ENCODE measurements around the gene KCNB1. TPM values are rescaled to one million over a fixed set of nuclear protein-coding genes. Genes with fewer than 3 reads are reported as not detected.

Gene KCNB1
- total RNA-seq, 1 experiment from 2014 or later: 0.04 TPM

- no peak overlapping the region for H3K4me3 ChIP-seq
- H4K20me1 ChIP-seq (ENCODE audit: insufficient read depth): no peaks in the 10 kb centered on the region
- H2AFZ ChIP-seq: no peak overlapping the region
- no peaks in the 10 kb centered on the region for H3K9me3 ChIP-seq (ENCODE audit: insufficient read depth, low read depth)
- no peak overlapping the region for H3K27ac ChIP-seq
- ChIA-PET CTCF (no interaction called here), POLR2A (ENCODE audit: unreplicated experiment) (no interaction called here)
- intact Hi-C loops (cut with micrococcal nuclease; ENCODE audit: unreplicated experiment): loop anchor here (5.0 kb wide), 1 partner anchor 738 kb away; no protein-coding TSS in a partner anchor
- DNase-seq: no peak
- no peaks in the 10 kb centered on the region for H3K79me2 ChIP-seq (ENCODE audit: low read depth)
- H3K27me3 ChIP-seq (ENCODE audit: insufficient read depth, low read depth): no peaks in the 10 kb centered on the region
- no peak for TF ChIP-seq EZH2 (IDR thresholded peaks at IDR 0.05; ENCODE audit: low read depth)
- TF ChIP-seq, protein P1, sequence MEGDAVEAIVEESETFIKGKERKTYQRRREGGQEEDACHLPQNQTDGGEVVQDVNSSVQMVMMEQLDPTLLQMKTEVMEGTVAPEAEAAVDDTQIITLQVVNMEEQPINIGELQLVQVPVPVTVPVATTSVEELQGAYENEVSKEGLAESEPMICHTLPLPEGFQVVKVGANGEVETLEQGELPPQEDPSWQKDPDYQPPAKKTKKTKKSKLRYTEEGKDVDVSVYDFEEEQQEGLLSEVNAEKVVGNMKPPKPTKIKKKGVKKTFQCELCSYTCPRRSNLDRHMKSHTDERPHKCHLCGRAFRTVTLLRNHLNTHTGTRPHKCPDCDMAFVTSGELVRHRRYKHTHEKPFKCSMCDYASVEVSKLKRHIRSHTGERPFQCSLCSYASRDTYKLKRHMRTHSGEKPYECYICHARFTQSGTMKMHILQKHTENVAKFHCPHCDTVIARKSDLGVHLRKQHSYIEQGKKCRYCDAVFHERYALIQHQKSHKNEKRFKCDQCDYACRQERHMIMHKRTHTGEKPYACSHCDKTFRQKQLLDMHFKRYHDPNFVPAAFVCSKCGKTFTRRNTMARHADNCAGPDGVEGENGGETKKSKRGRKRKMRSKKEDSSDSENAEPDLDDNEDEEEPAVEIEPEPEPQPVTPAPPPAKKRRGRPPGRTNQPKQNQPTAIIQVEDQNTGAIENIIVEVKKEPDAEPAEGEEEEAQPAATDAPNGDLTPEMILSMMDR (conservative IDR thresholded peaks at IDR 0.05): no peak
- no peaks in the 10 kb centered on the region for H3K9me2 ChIP-seq (ENCODE audit: insufficient read depth)
- peaks cover 23% of the 10 kb centered on the region for H3F3A ChIP-seq (ENCODE audit: insufficient read depth, low read depth)
- H3K4me1 ChIP-seq (replicated peaks; ENCODE audit: insufficient read depth): peaks cover 24% of the 10 kb centered on the region
- no peaks in the 10 kb centered on the region for H3K36me3 ChIP-seq (ENCODE audit: low read depth)
- no TSS peak for BruUV-seq (replicated peaks)
- H3K4me2 ChIP-seq: no peak overlapping the region
Measured at GRCh38 chr20:49349694-49350252, 132.7 kb downstream of the KCNB1 start.

- TF ChIP-seq, protein P1 (conservative IDR thresholded peaks at IDR 0.05): no peak
- TF ChIP-seq EZH2 (IDR thresholded peaks at IDR 0.05; ENCODE audit: low read depth): no peak
- CTCF ChIA-PET: interaction anchor here (0.6 kb wide), 1 partner anchor 147 kb away, joined by 3 read pairs; no protein-coding TSS in a partner anchor
- Histone ChIP-seq H2AFZ (no peak overlapping the region), H3K9me3 (ENCODE audit: insufficient read depth, low read depth) (no peaks in the 10 kb centered on the region), H3K27me3 (ENCODE audit: insufficient read depth, low read depth) (no peaks in the 10 kb centered on the region), H3K4me3 (no peak overlapping the region), H4K20me1 (ENCODE audit: insufficient read depth) (no peaks in the 10 kb centered on the region), H3K4me2 (no peak overlapping the region), H3K27ac (no peak overlapping the region), H3F3A (ENCODE audit: insufficient read depth, low read depth) (peaks cover 27% of the 10 kb centered on the region), H3K36me3 (ENCODE audit: low read depth) (no peaks in the 10 kb centered on the region), H3K9me2 (ENCODE audit: insufficient read depth) (no peaks in the 10 kb centered on the region), H3K79me2 (ENCODE audit: low read depth) (no peaks in the 10 kb centered on the region), H3K4me1 (replicated peaks; ENCODE audit: insufficient read depth) (peaks cover 30% of the 10 kb centered on the region)
- no TSS peak for BruUV-seq (replicated peaks)
- no peak for DNase-seq
- intact Hi-C loops (cut with micrococcal nuclease; ENCODE audit: unreplicated experiment): loop anchor here (5.0 kb wide), 1 partner anchor 738 kb away; no protein-coding TSS in a partner anchor
- POLR2A ChIA-PET (ENCODE audit: unreplicated experiment): no interaction called here
Measured at GRCh38 chr20:49349078-49349477, 133.4 kb downstream of the KCNB1 start.

DNA sequence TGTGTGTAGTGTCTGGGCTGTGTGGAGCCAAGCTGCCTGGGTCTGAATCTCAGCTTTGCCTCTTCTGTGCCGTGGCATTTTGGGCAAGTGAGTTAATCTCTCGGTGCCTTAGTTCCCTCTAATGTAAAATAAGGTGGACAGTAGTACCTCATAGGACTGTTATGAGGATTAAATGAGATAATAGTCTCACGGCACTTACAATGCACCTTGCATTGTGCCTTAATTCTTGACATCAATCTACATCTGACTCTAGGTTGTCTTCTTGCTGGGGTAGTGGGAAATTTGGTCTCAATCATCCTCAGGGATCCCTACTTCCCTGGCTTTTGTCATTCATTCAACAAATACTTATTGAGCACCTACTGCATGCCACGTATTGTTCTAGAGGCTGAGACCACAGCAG is 133.9 kb downstream of the KCNB1 start:
- H3K27me3 ChIP-seq (ENCODE audit: insufficient read depth, low read depth): no peaks in the 10 kb centered on the region
- peaks cover 27% of the 10 kb centered on the region for H3F3A ChIP-seq (ENCODE audit: insufficient read depth, low read depth)
- H3K4me1 ChIP-seq (replicated peaks; ENCODE audit: insufficient read depth): peaks cover 31% of the 10 kb centered on the region
- no peaks in the 10 kb centered on the region for H3K9me3 ChIP-seq (ENCODE audit: insufficient read depth, low read depth)
- no TSS peak for BruUV-seq (replicated peaks)
- H3K36me3 ChIP-seq (ENCODE audit: low read depth): no peaks in the 10 kb centered on the region
- H2AFZ ChIP-seq: no peak overlapping the region
- no peaks in the 10 kb centered on the region for H3K79me2 ChIP-seq (ENCODE audit: low read depth)
- no peaks in the 10 kb centered on the region for H3K9me2 ChIP-seq (ENCODE audit: insufficient read depth)
- ChIA-PET POLR2A (ENCODE audit: unreplicated experiment) (no interaction called here), CTCF (interaction anchor here (0.6 kb wide), 1 partner anchor 102 kb away, joined by 3 read pairs; no protein-coding TSS in a partner anchor)
- H3K4me2 ChIP-seq: no peak overlapping the region
- DNase-seq: no peak
- H3K4me3 ChIP-seq: no peak overlapping the region
- no peaks in the 10 kb centered on the region for H4K20me1 ChIP-seq (ENCODE audit: insufficient read depth)
- no peak for TF ChIP-seq EZH2 (IDR thresholded peaks at IDR 0.05; ENCODE audit: low read depth)
- TF ChIP-seq, protein P1 (conservative IDR thresholded peaks at IDR 0.05): no peak
- no peak overlapping the region for H3K27ac ChIP-seq
- intact Hi-C loops (cut with micrococcal nuclease; ENCODE audit: unreplicated experiment): loop anchor here (5.0 kb wide), 1 partner anchor 739 kb away; no protein-coding TSS in a partner anchor

All from PC-9 (cell line).